Suprapubic skin (tissue), 4 donors: ENCODE measurements around the gene MYH7. TPM values are rescaled to one million over a fixed set of nuclear protein-coding genes. Genes with fewer than 3 reads are reported as not detected.

Experiments
- DNase-seq, 2 donors: peaks; one replicate each; pipeline ENCODE4 v3.0.0-alpha.2; 2019; ENCODE audit warnings: low spot score in 2 of 2
- H3K27ac ChIP-seq: fragments of 200-600 bp; sonication (generic); one replicate; pipeline ENCODE4 v1.5.1; 2019
- H3K27me3 ChIP-seq: fragments of 200-600 bp; sonication (generic); one replicate; pipeline ENCODE4 v1.5.1; 2019
- H3K36me3 ChIP-seq: fragments of 200-600 bp; sonication (generic); one replicate; pipeline ENCODE4 v1.5.1; 2019
- H3K4me1 ChIP-seq: fragments of 200-600 bp; sonication (generic); one replicate; pipeline ENCODE4 v1.5.1; 2019
- H3K4me3 ChIP-seq: fragments of 200-600 bp; sonication (generic); one replicate; pipeline ENCODE4 v1.5.1; 2019; ENCODE audit warnings: mild to moderate bottlenecking
- H3K9me3 ChIP-seq: fragments of 200-600 bp; sonication (generic); one replicate; pipeline ENCODE4 v1.5.1; 2019
- EP300 ChIP-seq: sonication (generic); formaldehyde crosslinking; IDR thresholded peaks from one replicate; pipeline ENCODE4 v1.6.1; 2017; ENCODE audit warnings: antibody characterized with exemption
- POLR2A ChIP-seq, 2 donors: fragments of 450-650 bp; IDR thresholded peaks; one replicate each; pipeline ENCODE4 v1.6.1; 2017; ENCODE audit warnings: antibody characterized with exemption in 2 of 2, mild to moderate bottlenecking in 2 of 2, moderate library complexity in 2 of 2
- POLR2AphosphoS5 ChIP-seq, 3 donors: sonication (generic); formaldehyde crosslinking; IDR thresholded peaks; one replicate each; pipeline ENCODE4 v1.6.1; 2017; ENCODE audit warnings: antibody characterized with exemption in 3 of 3
- WGBS: methylation state at CpG from one replicate; pipeline ENCODE4 v1.1.5; 2018; 5-methylcytosine and 5-hydroxymethylcytosine counted together
- total RNA-seq, 4 donors: library from RNA; depleted of rRNA; stranded (reverse); fragments of >200 nt; gene quantifications; one replicate each; pipeline ENCODE4 v1.1.0, GENCODE V29; 2016
- TF ChIP-seq, protein P1 (sequence below), 2 donors: fragments of 200-600 bp in 1 of 2; fragments of 450-650 bp in 1 of 2; sonication (generic) in 1 of 2; IDR thresholded peaks; one replicate each; pipeline ENCODE4 v1.5.1; 2016 to 2019; ENCODE audit warnings: antibody characterized with exemption in 2 of 2, mild to moderate bottlenecking in 1 of 2, moderate library complexity in 1 of 2

The MYH7 gene
- total RNA-seq, 4 donors from 2014 or later: not detected

DNA sequence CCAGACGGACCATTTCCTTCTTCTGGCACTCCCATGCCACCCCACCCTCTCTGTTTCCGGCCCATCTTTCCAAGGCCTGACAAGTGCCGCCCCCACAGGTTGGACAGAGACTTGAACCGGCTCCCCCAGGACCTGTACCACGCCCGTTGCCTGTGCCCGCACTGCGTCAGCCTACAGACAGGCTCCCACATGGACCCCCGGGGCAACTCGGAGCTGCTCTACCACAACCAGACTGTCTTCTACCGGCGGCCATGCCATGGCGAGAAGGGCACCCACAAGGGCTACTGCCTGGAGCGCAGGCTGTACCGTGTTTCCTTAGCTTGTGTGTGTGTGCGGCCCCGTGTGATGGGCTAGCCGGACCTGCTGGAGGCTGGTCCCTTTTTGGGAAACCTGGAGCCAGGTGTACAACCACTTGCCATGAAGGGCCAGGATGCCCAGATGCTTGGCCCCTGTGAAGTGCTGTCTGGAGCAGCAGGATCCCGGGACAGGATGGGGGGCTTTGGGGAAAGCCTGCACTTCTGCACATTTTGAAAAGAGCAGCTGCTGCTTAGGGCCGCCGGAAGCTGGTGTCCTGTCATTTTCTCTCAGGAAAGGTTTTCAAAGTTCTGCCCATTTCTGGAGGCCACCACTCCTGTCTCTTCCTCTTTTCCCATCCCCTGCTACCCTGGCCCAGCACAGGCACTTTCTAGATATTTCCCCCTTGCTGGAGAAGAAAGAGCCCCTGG, 59.8 kb downstream of the MYH7 start:
- DNase-seq: no peak
- H3K27me3 ChIP-seq: peaks cover 4% of the 10 kb centered on the region
- 93% methylated on average over 15 of the region's 21 CpGs for WGBS

DNA sequence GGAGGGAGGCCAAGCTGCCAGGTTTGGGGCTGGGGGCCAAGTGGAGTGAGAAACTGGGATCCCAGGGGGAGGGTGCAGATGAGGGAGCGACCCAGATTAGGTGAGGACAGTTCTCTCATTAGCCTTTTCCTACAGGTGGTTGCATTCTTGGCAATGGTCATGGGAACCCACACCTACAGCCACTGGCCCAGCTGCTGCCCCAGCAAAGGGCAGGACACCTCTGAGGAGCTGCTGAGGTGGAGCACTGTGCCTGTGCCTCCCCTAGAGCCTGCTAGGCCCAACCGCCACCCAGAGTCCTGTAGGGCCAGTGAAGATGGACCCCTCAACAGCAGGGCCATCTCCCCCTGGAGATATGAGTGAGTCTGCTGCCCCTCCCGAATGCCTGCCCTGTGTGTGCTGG, 62.4 kb downstream of the MYH7 start:
- H3K27me3 ChIP-seq: no peaks in the 10 kb centered on the region
- H3K9me3 ChIP-seq: no peaks in the 10 kb centered on the region
- no peak for DNase-seq
- no peak overlapping the region for H3K27ac ChIP-seq
- no peaks in the 10 kb centered on the region for H3K36me3 ChIP-seq
- TF ChIP-seq POLR2A (IDR thresholded peaks at IDR 0.05) (no peak), POLR2AphosphoS5 (IDR thresholded peaks at IDR 0.05) (no peak), EP300 (no peak)
- TF ChIP-seq, protein P1, sequence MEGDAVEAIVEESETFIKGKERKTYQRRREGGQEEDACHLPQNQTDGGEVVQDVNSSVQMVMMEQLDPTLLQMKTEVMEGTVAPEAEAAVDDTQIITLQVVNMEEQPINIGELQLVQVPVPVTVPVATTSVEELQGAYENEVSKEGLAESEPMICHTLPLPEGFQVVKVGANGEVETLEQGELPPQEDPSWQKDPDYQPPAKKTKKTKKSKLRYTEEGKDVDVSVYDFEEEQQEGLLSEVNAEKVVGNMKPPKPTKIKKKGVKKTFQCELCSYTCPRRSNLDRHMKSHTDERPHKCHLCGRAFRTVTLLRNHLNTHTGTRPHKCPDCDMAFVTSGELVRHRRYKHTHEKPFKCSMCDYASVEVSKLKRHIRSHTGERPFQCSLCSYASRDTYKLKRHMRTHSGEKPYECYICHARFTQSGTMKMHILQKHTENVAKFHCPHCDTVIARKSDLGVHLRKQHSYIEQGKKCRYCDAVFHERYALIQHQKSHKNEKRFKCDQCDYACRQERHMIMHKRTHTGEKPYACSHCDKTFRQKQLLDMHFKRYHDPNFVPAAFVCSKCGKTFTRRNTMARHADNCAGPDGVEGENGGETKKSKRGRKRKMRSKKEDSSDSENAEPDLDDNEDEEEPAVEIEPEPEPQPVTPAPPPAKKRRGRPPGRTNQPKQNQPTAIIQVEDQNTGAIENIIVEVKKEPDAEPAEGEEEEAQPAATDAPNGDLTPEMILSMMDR (IDR thresholded peaks at IDR 0.05): no peak
- no peak overlapping the region for H3K4me3 ChIP-seq
- peaks cover 13% of the 10 kb centered on the region for H3K4me1 ChIP-seq
- WGBS: 83% methylated on average over 1 of the region's 3 CpGs

More for the DNA sequence above, 59.8 kb downstream of the MYH7 start:
- H3K9me3 ChIP-seq: no peaks in the 10 kb centered on the region
- H3K27ac ChIP-seq: no peak overlapping the region
- H3K4me1 ChIP-seq: peaks cover 16% of the 10 kb centered on the region
- H3K4me3 ChIP-seq: no peak overlapping the region
- TF ChIP-seq POLR2A (IDR thresholded peaks at IDR 0.05) (no peak), EP300 (no peak), POLR2AphosphoS5 (IDR thresholded peaks at IDR 0.05) (no peak)
- TF ChIP-seq, protein P1 (IDR thresholded peaks at IDR 0.05): no peak
- H3K36me3 ChIP-seq: no peaks in the 10 kb centered on the region

GRCh38 chr14:23372509-23372908, 63.0 kb downstream of the MYH7 start, which contains the start of gene IL25:
Gene IL25 (plus strand): TSS chr14:23372809.
- Histone ChIP-seq H3K36me3 (no peaks in the 10 kb centered on the region), H3K27me3 (no peaks in the 10 kb centered on the region), H3K4me1 (peaks cover 15% of the 10 kb centered on the region), H3K4me3 (no peak within 1 kb of the TSS), H3K9me3 (no peaks in the 10 kb centered on the region), H3K27ac (no peak within 1 kb of the TSS)
- DNase-seq: no peak
- 77% methylated on average over 2 of the region's 2 CpGs for WGBS
- TF ChIP-seq POLR2A (IDR thresholded peaks at IDR 0.05) (no peak), EP300 (no peak), POLR2AphosphoS5 (IDR thresholded peaks at IDR 0.05) (no peak)
- TF ChIP-seq, protein P1 (IDR thresholded peaks at IDR 0.05): no peak

DNA sequence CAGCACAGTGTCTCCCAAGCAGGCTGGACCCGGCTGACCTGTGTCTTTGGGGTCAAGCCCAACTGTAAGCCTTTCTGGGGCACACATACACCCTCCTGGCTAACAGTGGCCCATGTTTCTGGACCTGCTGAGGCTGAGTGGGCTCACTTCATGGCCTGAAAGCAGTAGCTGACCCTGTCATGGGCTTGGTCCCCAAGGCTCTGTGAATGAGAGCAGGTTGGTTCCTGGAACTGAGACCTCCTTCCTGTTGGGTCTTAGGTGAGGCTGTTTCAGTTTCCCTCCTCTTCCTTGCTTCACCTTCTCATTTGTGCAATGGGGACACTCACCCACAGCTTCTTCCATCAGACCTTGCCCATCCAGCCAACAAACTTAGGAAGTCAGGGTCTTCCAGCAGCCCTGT, 63.6 kb downstream of the MYH7 start:
- no peak for DNase-seq
- WGBS: 100% methylated on average over 1 of the region's 1 CpG

DNA sequence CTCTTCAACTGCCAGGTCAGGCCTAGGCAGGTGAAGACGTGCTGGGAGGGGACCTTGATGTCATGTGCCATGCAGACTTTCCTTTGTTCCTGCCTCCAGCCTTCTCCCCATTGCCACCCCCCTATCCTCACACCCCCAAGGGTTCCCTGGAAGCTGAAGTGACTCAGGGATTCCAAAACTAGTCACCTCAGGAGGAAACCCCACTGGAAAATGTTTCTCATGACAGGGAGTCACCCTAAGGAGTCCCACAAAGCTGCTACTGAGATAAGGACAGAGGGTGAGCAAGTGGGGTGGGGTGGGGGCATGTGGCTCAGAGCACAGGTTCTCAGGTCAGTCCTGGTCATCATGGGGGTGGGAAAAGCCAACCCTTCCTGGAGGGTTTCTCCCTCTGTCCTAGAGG, 65.2 kb downstream of the MYH7 start:
- DNase-seq: no peak
- Histone ChIP-seq H3K27me3 (peaks cover 4% of the 10 kb centered on the region), H3K9me3 (no peaks in the 10 kb centered on the region), H3K27ac (no peak overlapping the region), H3K4me3 (no peak overlapping the region), H3K4me1 (peaks cover 36% of the 10 kb centered on the region), H3K36me3 (no peaks in the 10 kb centered on the region)
- 25% methylated on average over 1 of the region's 1 CpG for WGBS
- TF ChIP-seq EP300 (no peak), POLR2AphosphoS5 (IDR thresholded peaks at IDR 0.05) (no peak), POLR2A (IDR thresholded peaks at IDR 0.05) (no peak)
- TF ChIP-seq, protein P1 (IDR thresholded peaks at IDR 0.05): no peak

More for the DNA sequence above, 63.6 kb downstream of the MYH7 start:
- Histone ChIP-seq H3K27me3 (no peaks in the 10 kb centered on the region), H3K4me3 (no peak overlapping the region), H3K27ac (no peak overlapping the region), H3K36me3 (no peaks in the 10 kb centered on the region), H3K4me1 (peaks cover 22% of the 10 kb centered on the region), H3K9me3 (no peaks in the 10 kb centered on the region)
- TF ChIP-seq POLR2A (IDR thresholded peaks at IDR 0.05): no peak
- no peak for TF ChIP-seq EP300
- TF ChIP-seq, protein P1 (IDR thresholded peaks at IDR 0.05): no peak
- no peak for TF ChIP-seq POLR2AphosphoS5 (IDR thresholded peaks at IDR 0.05)
